GM19397 (cell line): ENCODE measurements around the gene DNAJC16.
"Not testable (repeated sequence)": the region's sequence is repeated elsewhere in the genome, so short reads cannot be mapped to it uniquely, and the experiment has no call there.

Experiments
- ATAC-seq: cut with Tn5 transposase; IDR thresholded peaks from one replicate; pipeline ENCODE4 v1.9.1; 2021; ENCODE audit warnings: mild to moderate bottlenecking, moderate library complexity; ENCODE audit not compliant: unreplicated experiment

DNAJC16 gene

GRCh38 chr1:15506831-15507230 is 19.8 kb upstream of the DNAJC16 start:
- no peak for ATAC-seq

GRCh38 chr1:15507278-15507677 is 19.4 kb upstream of the DNAJC16 start:
- ATAC-seq = no peak

- ATAC-seq = no peak
Observed at GRCh38 chr1:15508700-15509487, 17.8 kb upstream of the DNAJC16 start.

GRCh38 chr1:15509586-15509985 is 17.1 kb upstream of the DNAJC16 start:
- ATAC-seq = no peak

- ATAC-seq = no peak
Observed at GRCh38 chr1:15510611-15511405, 15.8 kb upstream of the DNAJC16 start.

- ATAC-seq = no peak
Observed at GRCh38 chr1:15513192-15513591, 13.5 kb upstream of the DNAJC16 start.

- no peak for ATAC-seq
Observed at GRCh38 chr1:15513919-15514318, 12.7 kb upstream of the DNAJC16 start.

GRCh38 chr1:15514557-15514956 is 12.1 kb upstream of the DNAJC16 start:
- not testable (repeated sequence) for ATAC-seq

GRCh38 chr1:15515022-15515663 is 11.5 kb upstream of the DNAJC16 start:
- no peak for ATAC-seq

- no peak for ATAC-seq
Observed at GRCh38 chr1:15519625-15520024, 7.0 kb upstream of the DNAJC16 start.

- ATAC-seq = not testable (repeated sequence)
Observed at GRCh38 chr1:15521206-15521906, 5.3 kb upstream of the DNAJC16 start.

- no peak for ATAC-seq
Observed at GRCh38 chr1:15522551-15522950, 4.1 kb upstream of the DNAJC16 start.

- no peak for ATAC-seq
Observed at GRCh38 chr1:15523104-15524020, 3.3 kb upstream of the DNAJC16 start.

- ATAC-seq = no peak
Observed at GRCh38 chr1:15524021-15524282, 2.7 kb upstream of the DNAJC16 start, which contains the start of gene CASP9. CASP9 (minus strand) TSS chr1:15524215; CDS start chr1:15524200, 15 bp downstream.

- ATAC-seq = peak; percentile 44
Observed at GRCh38 chr1:15524283-15525049, 2.2 kb upstream of the DNAJC16 start.

GRCh38 chr1:15525050-15526020 is 1.3 kb upstream of the DNAJC16 start:
- peak; percentile 41 for ATAC-seq

GRCh38 chr1:15526021-15526489 is 593 bp upstream of the DNAJC16 start:
- ATAC-seq = no peak

- ATAC-seq = no peak
Observed at GRCh38 chr1:15531003-15531402, 4.4 kb downstream of the DNAJC16 start.
